ENCODE measurements around the gene KCTD17.

Gene KCTD17

GRCh38 chr22:37020192-37020479, 31.4 kb upstream of the KCTD17 start:
- DNase-seq: peak in 12 of 51 donors; percentile 27 to 63 (median 46)

DNA sequence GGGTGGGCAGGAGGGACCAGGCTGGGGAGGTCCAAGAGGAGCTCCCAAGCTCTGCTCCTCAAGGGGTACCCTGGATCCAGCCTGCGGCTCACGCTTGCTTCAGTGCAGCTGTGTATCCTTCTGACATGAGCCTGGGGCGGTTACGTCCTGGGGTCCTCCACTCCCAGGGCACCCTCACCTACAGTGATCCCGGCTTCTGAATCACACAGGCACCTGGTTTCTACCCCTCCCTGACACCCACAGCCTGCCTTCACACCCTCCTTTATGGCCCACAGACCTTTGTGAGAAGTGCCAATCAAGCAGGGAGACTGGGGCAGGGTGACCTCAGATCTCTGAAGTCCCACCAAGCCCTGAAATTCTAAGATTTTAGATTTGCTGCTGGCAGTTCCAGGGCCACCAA, 30.5 kb upstream of the KCTD17 start:
- DNase-seq: no peak

GRCh38 chr22:37021710-37022482, 29.6 kb upstream of the KCTD17 start:
- peak in 19 of 51 donors; percentile 5 to 65 (median 26) for DNase-seq

- DNase-seq: peak in 12 of 51 donors; percentile 7 to 49 (median 22)
Measured at GRCh38 chr22:37022483-37023337, 28.8 kb upstream of the KCTD17 start.

GRCh38 chr22:37023743-37024338, 27.7 kb upstream of the KCTD17 start:
- DNase-seq: no peak

DNA sequence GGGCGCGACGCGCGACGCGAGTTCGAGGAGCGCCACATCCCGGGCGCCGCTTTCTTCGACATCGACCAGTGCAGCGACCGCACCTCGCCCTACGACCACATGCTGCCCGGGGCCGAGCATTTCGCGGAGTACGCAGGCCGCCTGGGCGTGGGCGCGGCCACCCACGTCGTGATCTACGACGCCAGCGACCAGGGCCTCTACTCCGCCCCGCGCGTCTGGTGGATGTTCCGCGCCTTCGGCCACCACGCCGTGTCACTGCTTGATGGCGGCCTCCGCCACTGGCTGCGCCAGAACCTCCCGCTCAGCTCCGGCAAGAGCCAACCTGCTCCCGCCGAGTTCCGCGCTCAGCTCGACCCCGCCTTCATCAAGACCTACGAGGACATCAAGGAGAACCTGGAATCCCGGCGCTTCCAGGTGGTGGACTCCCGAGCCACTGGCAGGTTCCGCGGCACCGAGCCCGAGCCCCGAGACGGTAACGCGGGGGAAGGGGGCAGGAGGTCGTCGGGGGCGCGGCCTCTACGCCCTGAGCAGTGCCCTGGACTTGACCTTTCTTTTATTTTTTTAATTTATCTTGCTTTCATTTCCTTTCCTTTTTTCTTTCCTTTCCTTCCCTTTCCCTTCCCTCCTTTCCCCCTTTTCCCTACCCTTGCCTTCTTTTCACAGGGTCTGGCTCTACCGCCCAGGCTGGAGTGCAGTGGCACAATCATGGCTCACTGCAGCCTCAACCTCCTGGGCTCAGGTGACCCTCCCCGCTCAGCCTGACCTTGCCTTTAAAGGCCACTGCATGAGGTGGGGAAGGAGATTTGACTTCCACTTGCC, 27.0 kb upstream of the KCTD17 start:
- no peak for DNase-seq

- no peak for DNase-seq
Measured at GRCh38 chr22:37025500-37026070, 26.0 kb upstream of the KCTD17 start.

GRCh38 chr22:37026325-37026724, 25.2 kb upstream of the KCTD17 start:
- peak in 4 of 51 donors; percentile 9 to 31 (median 14) for DNase-seq

GRCh38 chr22:37027556-37027955, 24.0 kb upstream of the KCTD17 start:
- DNase-seq: no peak

GRCh38 chr22:37028692-37029674, 22.6 kb upstream of the KCTD17 start:
- no peak for DNase-seq

DNA sequence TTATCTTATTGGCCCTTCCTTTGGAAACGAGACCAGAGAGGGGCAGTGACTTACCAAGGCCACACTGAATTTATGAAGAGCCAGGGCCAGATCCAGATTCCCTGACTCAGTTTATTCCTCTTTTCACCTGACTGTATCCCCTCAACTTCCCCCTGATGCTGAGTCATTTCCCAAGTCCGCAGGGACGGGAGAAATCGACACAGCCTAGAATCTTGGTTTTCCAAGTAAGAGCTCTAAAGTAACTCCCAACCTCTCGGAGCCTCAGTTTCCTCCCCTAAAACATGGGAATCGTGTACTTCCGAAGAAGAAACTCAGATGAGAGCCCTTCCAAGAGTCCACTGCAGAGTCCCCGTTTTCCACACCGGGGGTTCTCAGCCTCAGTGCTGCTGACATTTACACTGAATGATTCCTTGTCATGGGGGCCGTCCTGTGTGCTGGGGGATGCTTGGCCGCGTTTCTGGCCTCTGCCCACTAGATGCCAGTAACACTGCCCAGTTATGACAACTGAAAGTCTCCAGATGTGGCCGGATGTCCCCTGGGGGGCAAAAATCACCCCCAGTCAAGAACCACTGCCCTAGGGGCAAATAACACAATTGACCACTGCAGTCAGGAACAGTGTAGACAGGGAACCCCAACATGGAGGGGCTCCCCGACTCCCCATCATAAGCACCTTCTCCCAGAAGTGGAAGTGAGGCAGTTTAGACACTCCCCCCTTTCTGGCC, 20.8 kb upstream of the KCTD17 start:
- no peak for DNase-seq

GRCh38 chr22:37032134-37032534, 19.4 kb upstream of the KCTD17 start:
- no peak for DNase-seq

DNA sequence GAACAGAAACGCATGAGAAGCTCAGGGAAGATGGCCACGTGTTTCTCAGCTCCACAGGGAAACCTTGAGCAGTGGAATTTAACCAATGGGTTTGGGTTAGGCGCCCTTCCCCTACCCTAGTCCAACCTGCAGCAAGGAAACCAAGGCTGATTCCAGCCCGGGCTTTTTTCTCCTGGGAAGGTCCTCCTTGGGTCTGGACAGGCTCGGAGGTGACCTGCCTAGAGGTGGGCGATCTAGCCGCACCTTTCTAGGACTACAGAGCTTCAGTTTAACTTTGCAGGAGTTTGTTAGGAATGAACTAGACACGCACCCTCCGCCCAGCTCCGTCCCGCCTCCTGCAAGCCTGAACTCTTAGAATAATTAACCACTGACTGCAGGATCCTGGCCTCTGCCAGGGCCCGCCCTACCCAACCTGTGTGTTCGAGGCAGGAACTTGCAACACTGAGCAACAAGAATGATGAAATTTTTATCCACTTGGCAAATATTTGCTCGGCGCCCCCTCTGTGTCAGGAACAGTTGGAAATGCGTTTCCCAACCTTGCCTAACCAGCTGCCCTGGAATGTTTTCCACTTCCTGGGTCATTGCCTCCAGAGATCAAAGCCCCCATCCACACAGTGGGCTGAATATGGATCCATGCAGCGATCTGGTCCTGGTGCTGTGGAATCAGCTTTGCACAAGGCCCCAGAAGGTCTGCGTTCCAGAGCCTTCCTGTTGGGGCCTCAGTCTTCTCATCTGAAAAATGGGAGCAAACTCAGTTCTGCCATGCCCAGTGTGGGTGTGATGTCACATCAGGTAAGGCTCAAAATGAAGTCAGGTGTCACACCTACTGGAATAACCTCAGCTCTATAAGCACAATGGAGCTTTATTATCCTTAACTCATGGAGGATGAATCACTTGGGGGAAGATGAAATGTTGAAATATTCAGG, 18.7 kb upstream of the KCTD17 start:
- DNase-seq: no peak

GRCh38 chr22:37033605-37034430, 17.7 kb upstream of the KCTD17 start:
- DNase-seq: no peak

DNA sequence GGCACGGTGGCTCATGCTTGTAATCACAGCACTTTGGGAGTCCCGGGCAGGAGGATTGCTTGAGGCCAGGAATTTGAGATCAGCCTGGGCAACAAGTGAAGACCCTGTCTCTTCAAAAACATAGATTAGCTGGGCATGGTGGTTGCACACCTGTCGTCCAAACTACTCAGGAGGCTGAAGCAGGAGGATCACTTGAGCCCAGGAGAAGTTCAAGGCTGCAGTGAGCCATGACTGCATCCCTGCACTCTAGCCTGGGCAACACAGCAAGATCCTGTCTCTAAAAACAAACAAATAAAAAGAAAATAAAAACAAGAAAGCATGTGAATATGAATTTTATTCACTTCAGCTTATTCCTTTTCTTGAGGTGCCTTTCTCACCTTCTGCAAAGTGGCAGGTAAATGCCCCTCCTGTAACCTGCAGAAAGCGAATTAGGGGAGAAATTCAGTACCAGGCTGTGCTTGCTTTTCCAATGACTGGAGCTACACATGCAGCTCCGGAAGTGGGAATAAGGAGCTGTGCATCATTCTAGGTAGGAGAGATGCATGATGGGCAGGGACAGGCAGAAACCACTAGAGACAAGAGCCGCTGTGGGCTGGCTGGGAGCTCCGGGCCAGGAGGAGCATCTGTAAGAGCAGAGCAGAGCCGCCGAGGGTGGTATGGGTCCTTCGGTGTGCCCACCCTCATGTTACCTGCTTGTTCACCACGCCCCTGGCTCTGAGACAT, 14.7 kb upstream of the KCTD17 start:
- DNase-seq: no peak

GRCh38 chr22:37037669-37038068, 13.9 kb upstream of the KCTD17 start:
- DNase-seq: no peak
